GM12801 (cell line): Measurements from ENCODE around the gene FOXI3.

Source experiments
- TF ChIP-seq, protein P1 (sequence below): IDR thresholded peaks from one replicate; pipeline ENCODE4 v1.5.1; 2011; ENCODE audit warnings: control low read depth; ENCODE audit not compliant: insufficient read length; ENCODE audit errors: extremely low read depth

The FOXI3 gene

DNA sequence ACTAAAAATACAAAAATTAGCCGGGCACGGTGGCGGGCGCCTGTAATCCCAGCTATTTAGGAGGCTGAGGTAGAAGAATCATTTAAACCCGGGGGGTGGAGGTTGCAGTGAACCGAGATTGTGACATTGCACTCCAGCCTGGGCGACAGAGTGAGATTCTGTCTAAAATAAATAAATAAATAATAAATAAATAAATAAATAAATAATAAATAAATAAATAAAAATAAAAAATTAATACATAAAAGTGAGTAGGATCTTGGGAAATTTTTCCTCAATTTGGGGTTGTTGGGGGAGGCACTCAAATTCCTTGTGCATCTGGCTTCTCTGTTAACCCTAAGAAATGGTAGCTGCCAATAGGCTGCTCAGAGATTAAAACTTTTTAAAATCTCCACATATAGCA is 20.3 kb upstream of the FOXI3 start:
- TF ChIP-seq, protein P1, sequence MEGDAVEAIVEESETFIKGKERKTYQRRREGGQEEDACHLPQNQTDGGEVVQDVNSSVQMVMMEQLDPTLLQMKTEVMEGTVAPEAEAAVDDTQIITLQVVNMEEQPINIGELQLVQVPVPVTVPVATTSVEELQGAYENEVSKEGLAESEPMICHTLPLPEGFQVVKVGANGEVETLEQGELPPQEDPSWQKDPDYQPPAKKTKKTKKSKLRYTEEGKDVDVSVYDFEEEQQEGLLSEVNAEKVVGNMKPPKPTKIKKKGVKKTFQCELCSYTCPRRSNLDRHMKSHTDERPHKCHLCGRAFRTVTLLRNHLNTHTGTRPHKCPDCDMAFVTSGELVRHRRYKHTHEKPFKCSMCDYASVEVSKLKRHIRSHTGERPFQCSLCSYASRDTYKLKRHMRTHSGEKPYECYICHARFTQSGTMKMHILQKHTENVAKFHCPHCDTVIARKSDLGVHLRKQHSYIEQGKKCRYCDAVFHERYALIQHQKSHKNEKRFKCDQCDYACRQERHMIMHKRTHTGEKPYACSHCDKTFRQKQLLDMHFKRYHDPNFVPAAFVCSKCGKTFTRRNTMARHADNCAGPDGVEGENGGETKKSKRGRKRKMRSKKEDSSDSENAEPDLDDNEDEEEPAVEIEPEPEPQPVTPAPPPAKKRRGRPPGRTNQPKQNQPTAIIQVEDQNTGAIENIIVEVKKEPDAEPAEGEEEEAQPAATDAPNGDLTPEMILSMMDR, result no peak

DNA sequence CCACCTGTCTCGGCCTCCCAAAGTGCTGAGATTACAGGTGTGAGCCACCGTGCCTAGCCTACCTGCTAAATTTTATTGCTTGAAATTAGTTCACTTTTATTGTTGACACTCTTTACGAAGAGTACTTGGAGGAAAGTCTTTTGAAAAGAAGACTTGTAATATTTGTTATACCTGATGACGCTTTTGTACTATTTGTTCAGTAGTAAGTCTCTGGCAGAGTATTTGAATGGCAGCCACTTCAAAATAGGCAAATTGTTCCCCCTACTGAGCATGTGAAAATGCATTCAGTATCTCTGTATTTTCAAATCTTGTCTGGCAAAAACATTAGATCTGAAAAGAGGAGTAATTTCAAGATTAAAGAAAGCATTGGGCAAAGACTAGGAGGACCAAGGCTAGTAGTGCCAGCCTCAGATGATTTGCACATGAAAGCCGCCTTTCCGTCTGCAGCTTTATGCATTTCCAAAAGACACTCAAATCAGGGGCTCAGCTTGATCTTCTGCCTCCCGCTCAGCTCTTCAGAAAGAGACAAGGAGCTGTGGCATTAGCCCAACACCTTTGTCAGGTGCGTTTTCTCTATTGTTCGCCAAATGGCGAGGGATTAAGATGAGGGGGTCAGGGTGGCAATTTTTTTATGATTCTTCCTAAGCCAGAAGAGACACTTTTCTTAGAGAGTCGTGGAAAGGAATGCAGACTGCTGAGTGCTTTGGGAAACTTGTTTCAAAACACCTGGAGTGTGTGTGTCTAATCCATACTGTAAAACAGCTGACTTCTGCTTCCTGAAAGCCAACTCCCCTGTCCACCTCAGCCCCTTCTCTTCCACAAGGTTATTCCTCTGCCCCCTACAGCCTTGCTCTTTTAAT is 18.8 kb upstream of the FOXI3 start:
- TF ChIP-seq, protein P1, result no peak

DNA sequence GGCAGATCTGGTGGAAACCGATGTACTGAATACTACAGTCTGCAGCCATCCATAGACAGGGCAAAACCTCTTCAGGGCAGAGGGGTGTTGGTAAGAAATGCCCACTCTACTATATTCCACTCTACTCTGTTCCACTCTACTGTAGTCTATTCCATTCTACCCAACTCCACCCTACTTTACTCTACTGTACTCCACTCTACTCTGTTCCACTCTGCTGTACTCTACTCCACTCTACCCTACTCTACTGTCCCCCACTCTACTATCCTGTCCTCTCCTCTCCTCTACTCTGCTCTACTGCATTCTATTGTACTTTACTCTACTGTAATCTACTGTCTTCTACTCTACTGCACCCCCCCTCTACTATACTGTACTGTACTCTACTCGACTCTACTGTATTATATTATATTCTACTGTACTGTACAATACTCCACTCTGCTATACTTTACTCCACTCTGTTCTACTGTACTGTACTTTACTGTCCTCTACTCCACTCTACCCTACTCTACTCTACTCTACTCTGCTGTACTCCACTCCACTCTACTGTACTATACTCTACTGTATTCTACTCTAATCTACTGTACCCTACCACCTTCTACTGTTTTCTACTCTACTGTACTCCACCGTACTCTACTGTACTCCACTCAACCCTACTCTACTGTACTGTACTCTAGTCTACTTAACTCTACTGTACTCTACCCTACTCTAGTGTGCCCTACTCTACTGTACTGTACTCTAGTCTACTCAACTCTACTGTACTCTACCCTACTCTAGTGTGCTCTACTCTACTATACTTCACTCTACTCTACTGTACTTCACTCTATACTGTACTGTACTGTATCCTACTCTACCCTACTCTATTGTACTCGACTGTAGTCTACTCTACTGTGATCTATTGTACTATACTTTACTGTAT is 17.0 kb upstream of the FOXI3 start:
- TF ChIP-seq, protein P1, result no peak

DNA sequence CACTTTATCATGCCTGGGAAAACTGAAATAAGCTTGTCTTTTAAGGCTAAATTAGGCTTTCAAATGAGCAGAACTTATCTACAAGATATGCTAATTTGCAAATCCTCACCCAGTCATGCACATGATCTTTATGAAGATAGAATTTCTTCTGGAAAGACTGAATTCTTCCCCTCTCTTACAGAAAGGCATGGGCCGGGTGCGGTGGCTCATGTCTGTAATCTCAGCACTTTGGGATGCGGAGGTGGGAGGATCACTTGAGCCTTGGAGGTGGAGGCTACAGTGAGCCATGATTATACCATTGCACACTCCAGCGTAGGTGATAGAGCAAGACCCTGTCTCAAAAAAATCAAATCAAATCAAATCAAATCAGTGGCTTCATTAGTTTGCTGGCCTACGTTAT is 11.7 kb upstream of the FOXI3 start:
- TF ChIP-seq, protein P1, result no peak

DNA sequence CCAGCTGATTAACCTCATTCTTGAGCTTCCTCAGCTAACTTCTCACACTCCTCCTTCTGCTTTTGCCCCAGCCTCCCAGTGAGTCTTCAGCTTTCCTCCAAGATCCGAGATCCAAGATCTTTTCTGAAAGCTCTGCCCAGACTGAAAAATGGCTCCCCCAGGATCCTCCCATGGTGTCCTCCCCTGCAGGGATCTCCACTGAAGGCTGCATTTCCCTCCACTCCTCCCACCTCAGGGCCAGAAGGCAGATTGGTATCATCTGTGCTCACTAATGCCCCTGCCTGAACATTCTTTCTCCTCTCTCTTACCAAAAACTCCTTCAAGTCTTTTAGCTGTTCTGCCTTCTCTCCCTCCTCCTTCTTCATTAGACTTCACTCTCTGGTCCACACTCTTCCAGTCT is 6.1 kb upstream of the FOXI3 start:
- TF ChIP-seq, protein P1, result no peak

DNA sequence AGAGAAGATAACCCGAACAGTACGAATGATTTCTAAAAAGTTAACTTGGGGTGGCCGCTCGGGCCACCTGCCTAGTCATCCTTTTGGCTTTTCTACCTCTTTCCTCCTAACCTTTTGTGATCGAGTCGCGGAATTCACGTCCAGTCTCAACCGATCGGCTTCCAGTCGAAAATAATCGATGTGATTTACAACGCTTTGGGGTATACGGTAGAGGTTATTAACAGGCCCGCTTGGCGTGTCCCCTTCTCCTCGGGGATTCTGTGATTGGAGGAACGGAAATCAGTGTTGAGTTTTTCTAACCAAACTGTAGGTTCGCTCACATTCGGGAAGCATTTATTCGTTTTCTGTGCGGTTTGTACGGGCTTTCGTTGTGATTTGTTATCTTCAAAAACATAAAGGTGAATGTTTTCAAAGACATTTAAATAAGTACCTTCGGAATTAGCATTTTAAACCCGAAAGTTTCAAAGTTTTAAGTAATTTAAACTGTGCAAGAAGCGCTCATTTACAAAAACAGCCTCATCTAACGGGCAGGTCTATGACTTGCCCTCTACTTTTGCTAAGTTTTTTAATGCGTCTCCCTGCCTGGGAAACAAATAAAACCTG is 588 bp upstream of the FOXI3 start:
- TF ChIP-seq, protein P1, result no peak

DNA sequence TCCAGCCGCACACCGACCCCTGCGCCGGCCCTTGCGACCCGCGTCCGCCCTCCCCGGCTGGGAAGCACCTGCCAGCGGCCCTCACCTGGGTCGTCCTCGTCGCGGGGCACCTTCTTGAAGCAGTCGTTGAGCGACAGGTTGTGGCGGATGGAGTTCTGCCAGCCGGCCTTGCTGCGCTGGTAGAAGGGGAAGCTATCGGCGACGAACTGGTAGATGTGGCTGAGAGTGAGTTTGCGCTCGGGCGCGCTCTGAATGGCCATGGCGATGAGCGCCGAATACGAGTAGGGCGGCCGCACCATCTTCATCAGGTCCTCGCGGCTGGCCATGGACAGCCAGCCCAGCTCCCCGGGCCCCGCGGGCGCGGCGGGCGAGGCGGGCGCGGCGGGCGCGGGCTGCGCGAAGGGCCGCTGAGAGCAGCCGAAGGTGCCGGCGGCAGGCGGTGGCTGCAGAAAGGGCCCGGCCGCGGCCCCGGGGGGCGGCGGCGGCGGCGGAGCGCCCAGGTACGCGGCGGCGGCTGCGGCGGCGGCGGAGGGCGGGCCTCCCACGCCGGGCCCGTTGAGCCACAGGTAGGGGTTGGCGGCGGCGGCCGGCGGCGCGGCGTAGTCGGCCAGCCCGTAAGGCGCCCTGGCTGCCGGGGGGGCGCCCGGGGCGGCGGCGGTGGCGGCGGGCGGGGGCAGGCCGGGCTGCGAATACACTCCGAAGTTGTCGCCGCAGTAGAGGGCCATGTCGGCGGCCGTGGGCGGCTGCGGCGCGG is 505 bp downstream of the FOXI3 start:
- TF ChIP-seq, protein P1, result no peak
